GM21390 (cell line): ENCODE data around the gene F8A3.
"Not testable (repeated sequence)": the region's sequence is repeated elsewhere in the genome, so short reads cannot be mapped to it uniquely, and the experiment has no call there.

Source experiments
- ATAC-seq: cut with Tn5 transposase; IDR thresholded peaks from one replicate; pipeline ENCODE4 v1.9.1; 2021; ENCODE audit not compliant: unreplicated experiment

Gene F8A3

DNA sequence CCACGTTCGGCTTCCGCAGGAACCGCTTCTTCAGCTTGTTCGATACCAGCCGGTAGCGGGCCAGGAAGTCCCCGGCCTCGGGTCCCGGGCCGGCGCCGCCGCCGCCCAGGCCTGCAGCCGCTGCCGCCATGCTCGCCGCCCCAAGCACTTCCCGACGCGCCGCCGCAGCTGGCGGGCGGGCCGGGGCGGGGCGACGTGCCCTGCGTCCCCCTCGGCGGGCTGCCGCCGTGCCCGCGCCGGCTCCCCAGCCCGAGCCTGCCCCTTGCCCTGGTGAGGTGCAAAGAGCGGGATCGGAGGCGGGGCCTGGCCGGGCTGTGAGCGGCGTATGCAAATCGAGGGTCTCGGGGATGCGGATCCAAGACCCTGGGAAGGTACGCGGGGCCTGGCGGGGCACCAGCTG is at the start of gene F8A3:
Gene F8A3 (minus strand): TSS at position 150 of the 400 bp plus-strand sequence. CDS start 20 bp downstream, at position 130.
- ATAC-seq: peak; percentile 80

GRCh38 chrX:155505296-155505695 is 46.9 kb upstream of the F8A3 start:
- no peak for ATAC-seq

DNA sequence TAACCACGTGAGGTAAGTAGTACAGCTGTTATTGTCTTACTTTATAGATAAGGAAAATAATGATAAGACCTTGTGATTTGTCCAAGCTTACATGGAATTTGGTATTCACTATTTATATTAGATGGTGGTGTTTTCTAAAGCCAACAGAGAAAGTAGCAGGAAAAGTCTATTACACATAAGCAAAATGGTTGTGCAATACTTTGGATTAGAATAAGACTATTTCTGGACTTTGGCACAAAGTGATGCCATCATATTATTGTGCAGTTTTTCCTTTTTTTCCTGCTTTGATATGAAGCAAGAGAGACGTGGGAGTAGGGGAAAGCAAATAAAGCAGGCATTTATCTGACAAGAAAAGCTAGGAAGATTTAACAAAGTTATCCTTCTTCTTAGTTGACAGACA is 36.7 kb upstream of the F8A3 start:
- ATAC-seq: not testable (repeated sequence)

DNA sequence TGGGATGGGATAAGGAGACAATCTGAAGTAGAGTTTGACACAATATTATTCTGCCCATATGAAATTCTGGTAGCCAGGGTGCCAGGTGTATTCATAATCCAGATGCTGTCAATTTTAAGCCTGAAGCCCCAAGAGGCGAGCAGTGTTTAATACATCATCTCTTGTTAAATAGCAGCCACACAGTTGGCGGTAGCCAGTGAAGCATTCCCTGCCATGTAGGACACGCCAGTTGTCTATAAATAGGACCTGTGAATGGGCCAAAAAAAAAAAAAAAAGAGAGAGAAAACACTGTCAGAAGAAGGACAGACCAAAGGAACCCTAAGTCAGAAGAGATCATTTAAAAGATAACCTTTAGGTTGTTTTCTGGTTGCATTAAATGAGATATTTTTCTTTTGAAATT is 33.0 kb upstream of the F8A3 start:
- ATAC-seq: not testable (repeated sequence)

GRCh38 chrX:155477136-155477535 is 18.7 kb upstream of the F8A3 start:
- not testable (repeated sequence) for ATAC-seq

DNA sequence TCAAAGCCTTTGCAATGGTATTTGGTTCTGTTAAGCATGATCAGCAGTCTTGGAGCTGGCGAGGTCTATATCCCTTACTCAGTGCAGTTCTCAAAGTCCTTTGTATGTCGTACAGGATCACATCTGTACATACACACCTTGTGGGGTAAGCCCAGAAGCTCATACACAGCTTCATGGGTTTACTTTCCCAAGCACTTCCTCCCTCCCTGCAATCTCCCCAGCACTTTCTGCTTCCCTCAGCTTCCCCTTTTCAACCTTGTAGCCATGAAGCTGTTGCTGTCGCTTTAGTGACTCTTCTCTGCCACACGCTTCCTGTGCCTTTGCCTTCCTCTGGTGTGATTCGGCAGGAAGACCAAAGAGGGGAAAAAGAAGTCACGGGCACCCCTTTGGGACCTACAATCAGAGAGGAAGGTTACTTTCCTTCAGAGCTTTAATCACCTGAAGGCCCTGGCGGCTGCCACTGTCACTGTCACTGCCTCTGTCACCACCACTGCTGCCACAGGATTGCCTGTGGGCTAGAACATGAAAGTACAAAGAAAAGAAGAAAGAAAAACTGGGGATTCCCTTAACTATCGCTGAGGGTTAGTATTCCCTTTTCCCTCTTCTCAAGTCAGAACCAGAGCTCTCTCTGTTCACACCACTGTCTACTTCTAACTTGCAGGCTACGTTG is 8.0 kb upstream of the F8A3 start:
- not testable (repeated sequence) for ATAC-seq

DNA sequence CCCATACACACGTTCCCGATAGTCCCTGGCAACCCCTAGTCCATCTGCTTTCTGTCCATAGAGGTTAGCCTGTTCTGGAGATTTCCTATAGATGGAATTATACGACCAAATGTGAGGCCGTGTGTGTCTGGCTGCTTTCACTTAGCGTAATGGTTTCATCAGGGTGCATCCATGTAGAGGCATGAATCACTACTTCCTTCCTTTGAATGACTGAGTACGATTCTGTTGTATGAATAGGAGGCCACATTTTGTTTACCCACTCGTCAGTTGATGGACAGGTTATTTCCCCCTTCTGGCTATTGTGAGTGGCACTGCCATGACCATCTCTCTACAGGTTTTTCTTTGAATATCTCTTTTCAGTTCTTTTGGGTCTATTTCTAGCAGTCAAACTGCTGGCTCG is 2.1 kb upstream of the F8A3 start:
- ATAC-seq: not testable (repeated sequence)

DNA sequence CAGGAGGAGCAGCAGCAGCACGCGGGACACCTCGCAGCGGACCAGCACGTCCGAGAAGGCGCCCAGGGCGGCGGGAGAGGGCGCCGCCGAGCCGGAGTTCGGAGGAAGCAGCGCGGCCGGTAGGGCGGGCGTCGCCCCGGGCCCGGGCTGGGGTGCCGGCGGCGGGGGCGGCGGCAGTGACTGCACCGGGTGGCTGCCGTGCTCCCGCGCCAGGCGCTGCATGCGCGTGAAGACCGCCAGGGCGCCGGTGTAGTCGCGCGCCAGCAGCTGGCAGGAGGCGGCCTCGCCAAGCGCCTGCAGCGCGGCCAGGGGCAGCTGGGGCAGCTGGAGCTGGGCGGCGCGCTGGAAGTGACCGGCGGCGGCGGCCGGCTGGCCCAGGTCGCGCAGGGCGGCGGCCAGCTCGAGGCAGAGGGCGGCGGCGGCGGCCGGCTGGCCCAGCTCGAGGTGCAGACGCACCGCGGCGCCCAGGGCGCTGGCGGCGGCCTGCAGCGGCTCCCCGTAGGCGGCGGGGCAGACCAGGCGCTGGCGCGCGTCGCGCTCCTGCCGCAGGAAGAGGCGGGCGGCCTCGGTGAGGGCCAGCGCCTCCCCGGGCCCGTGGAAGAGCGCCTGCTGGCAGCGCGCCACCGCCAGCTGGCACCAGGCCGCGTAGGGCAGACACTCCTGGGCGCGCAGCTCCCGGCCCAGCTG is 516 bp downstream of the F8A3 start:
- peak; percentile 59 for ATAC-seq

- no peak for ATAC-seq
These were observed 17.3 kb downstream of the F8A3 start for GRCh38 chrX:155441097-155441496.

- no peak for ATAC-seq
These were observed 22.7 kb downstream of the F8A3 start for GRCh38 chrX:155435744-155436112.

GRCh38 chrX:155434906-155435743 is 23.3 kb downstream of the F8A3 start:
- ATAC-seq: no peak

GRCh38 chrX:155417769-155418168 is 40.7 kb downstream of the F8A3 start:
- ATAC-seq: no peak
